Upper lobe of left lung (tissue), 6 donors: Measurements from ENCODE around the gene SCAND1. TPM values are rescaled to one million over a fixed set of nuclear protein-coding genes. Genes with fewer than 3 reads are reported as not detected.

Source experiments
- ATAC-seq, 2 donors: fragments of 200-7000 bp; cut with Tn5 transposase; one replicate each; pipeline ENCODE4 v1.9.1; 2022; ENCODE audit warnings: mild to moderate bottlenecking in 2 of 2, moderate library complexity in 2 of 2; ENCODE audit not compliant: low FRiP score in 2 of 2
- DNase-seq, 2 donors: peaks; one replicate each; pipeline ENCODE4 v3.0.0-alpha.2; 2019 to 2020
- H3K27ac ChIP-seq, 4 donors: fragments of 200-600 bp; sonication (generic); one replicate each; pipeline ENCODE4 v1.5.1; 2016 to 2019
- H3K27me3 ChIP-seq, 4 donors: fragments of 200-600 bp; sonication (generic); one replicate each; pipeline ENCODE4 v1.5.1; 2017 to 2019
- H3K36me3 ChIP-seq, 4 donors: fragments of 200-600 bp; sonication (generic); one replicate each; pipeline ENCODE4 v1.5.1; 2016 to 2019
- H3K4me1 ChIP-seq, 4 donors: fragments of 200-600 bp; sonication (generic); one replicate each; pipeline ENCODE4 v1.5.1; 2018 to 2019
- H3K4me3 ChIP-seq, 4 donors: fragments of 200-600 bp; sonication (generic); one replicate each; pipeline ENCODE4 v1.5.1; 2017 to 2019; ENCODE audit warnings: mild to moderate bottlenecking in 2 of 4, moderate library complexity in 1 of 4
- H3K9me3 ChIP-seq, 4 donors: fragments of 200-600 bp; sonication (generic); one replicate each; pipeline ENCODE4 v1.5.1; 2018 to 2019
- CTCF ChIP-seq, 6 experiments: fragments of 450-650 bp in 4 of 6; fragments of 200-600 bp in 2 of 6; sonication (generic) in 2 of 6; IDR thresholded peaks; one replicate each; pipeline ENCODE4 v1.5.1; 2016 to 2019; ENCODE audit warnings: antibody characterized with exemption in 6 of 6
- EP300 ChIP-seq, 4 donors: sonication (generic); formaldehyde crosslinking; IDR thresholded peaks; one replicate each; pipeline ENCODE4 v1.5.1; 2017; ENCODE audit warnings: antibody characterized with exemption in 4 of 4, control low read depth in 2 of 4
- POLR2A ChIP-seq, 4 donors: fragments of 450-650 bp; IDR thresholded peaks; one replicate each; pipeline ENCODE4 v1.5.1; 2016 to 2017; ENCODE audit warnings: antibody characterized with exemption in 4 of 4, mild to moderate bottlenecking in 2 of 4
- POLR2AphosphoS5 ChIP-seq, 2 donors: sonication (generic); formaldehyde crosslinking; IDR thresholded peaks; one replicate each; pipeline ENCODE4 v1.5.1; 2017; ENCODE audit warnings: antibody characterized with exemption in 2 of 2
- WGBS, 2 donors: methylation state at CpG; one replicate each; pipeline ENCODE4 v1.1.5; 2017 to 2018; 5-methylcytosine and 5-hydroxymethylcytosine counted together
- total RNA-seq, 6 donors: library from RNA; depleted of rRNA in 4 of 6; stranded (reverse); fragments of >200 nt in 4 of 6; gene quantifications; one replicate each; pipeline versions ENCODE4 v1.1.0 to v1.2.1, GENCODE V29; 2016 to 2021
- donor health status: DM: no; HTN: no; CAD: no; lungs with moderate emphysema.
- donor health status: DM: no; HTN: yes; CAD: no; lungs with severe emphysema.

SCAND1 gene
- total RNA-seq, 6 donors from 2014 or later: 51.1 to 143 (median 84.5) TPM

DNA sequence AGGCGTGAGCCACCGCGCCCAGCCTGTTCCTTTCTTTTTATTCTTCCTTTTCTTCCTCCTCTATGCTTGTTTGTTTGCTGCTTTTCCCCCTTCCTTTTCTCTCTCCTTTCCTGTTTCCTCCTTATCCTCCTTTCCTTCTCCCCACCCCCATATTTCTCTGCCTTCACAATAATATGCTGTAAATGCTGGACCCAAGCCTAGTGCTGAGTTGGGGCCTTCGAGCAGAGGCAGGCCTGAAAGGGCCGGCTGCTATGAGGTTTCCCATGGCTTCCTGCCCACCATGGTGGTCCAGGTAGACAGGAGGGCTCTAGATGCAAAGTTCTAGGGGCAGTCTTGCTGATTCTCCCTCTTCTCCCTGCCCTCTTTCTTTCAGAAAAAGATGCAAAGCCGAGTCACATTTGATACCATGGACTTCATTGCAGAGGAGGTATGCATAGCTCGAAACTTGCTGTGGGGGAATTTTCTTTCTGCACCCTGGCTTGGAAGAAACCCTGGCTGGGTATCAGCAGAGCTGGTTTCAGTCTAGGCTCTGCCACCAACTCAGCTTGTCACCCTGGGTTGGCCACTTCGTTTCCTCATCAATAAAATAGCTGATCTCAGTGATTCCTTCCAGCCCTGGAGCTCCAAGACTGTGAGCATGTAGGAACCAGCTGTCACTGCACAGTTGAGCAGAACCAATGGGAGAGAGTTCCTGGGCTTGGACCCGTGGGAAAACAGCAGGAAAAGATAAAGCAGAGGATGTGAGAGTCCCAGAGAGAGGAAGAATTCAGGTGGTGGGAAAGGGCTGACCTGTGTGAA lies 21.5 kb upstream of the SCAND1 start:
- ATAC-seq (no peak), DNase-seq (no peak)
- TF ChIP-seq EP300 (IDR thresholded peaks at IDR 0.05): no peak
- TF ChIP-seq POLR2AphosphoS5 (IDR thresholded peaks at IDR 0.05): no peak
- TF ChIP-seq CTCF (IDR thresholded peaks at IDR 0.05): no peak
- TF ChIP-seq POLR2A (IDR thresholded peaks at IDR 0.05): no peak
- Histone ChIP-seq H3K4me3 (no peak overlapping the region), H3K9me3 (no peaks in the 10 kb centered on the region), H3K27ac (no peak overlapping the region), H3K27me3 (no peaks in the 10 kb centered on the region), H3K36me3 (no peaks in the 10 kb centered on the region), H3K4me1 (peaks cover 0 to 4% (median 2%) of the 10 kb centered on the region in 4 donors)
- 64 to 78% methylated on average over 9 of the region's 9 CpGs for WGBS, 2 donors

DNA sequence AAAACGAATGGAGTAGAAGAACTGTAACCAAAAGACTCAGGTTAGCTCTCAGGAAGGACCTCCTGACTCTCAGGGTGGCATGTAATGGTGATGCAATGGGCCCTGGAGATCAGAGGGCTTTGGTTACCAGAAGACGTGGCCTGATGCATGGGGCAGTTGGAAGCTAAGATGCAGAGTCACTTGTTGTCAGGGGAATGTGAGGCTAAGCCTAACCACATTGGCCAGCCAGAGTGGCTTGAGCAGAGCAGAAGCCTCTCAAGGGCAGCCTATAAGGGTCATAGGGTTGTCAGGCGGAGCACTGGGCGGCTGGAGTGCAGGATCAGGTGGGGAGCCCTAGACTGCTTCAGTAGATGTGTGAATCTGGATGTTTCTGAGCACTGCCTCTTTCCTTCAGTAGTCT lies 20.0 kb upstream of the SCAND1 start:
- WGBS, 2 donors: 83 to 84% methylated on average over 4 of the region's 4 CpGs
- no peaks in the 10 kb centered on the region for H3K36me3 ChIP-seq
- no peaks in the 10 kb centered on the region for H3K27me3 ChIP-seq
- no peaks in the 10 kb centered on the region for H3K9me3 ChIP-seq
- DNase-seq: no peak
- TF ChIP-seq CTCF (IDR thresholded peaks at IDR 0.05): no peak
- no peak for TF ChIP-seq POLR2A (IDR thresholded peaks at IDR 0.05)
- no peak for TF ChIP-seq POLR2AphosphoS5 (IDR thresholded peaks at IDR 0.05)
- TF ChIP-seq EP300 (IDR thresholded peaks at IDR 0.05): no peak
- ATAC-seq: no peak
- no peak overlapping the region for H3K27ac ChIP-seq
- no peak overlapping the region for H3K4me3 ChIP-seq
- H3K4me1 ChIP-seq: peaks cover 0 to 4% (median 2%) of the 10 kb centered on the region in 4 donors

DNA sequence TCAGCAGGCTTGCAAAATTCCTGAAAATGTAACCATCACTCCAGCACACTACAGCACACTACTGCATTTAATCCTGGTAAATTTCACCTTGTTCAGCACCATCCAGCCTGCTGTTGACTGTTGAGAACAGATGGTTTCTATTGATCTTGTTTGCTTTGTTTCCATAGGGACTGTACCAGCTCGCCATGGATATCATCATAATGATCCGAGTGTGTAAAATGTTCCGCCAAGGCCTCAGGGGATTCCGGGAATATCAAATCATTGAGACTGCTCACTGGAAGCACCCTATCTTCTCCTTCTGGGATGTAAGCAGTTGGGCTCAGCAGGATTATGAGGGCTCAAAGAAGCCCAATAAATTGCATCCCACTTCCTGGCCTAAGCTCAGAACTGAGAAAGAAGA lies 18.2 kb upstream of the SCAND1 start:
- DNase-seq (no peak), ATAC-seq (no peak)
- H3K27me3 ChIP-seq: no peaks in the 10 kb centered on the region
- H3K4me3 ChIP-seq: no peak overlapping the region
- peaks cover 0 to under 1% (median under 1%) of the 10 kb centered on the region in 4 donors for H3K4me1 ChIP-seq
- no peak overlapping the region for H3K27ac ChIP-seq
- no peaks in the 10 kb centered on the region for H3K36me3 ChIP-seq
- 89 to 100% methylated on average over 4 of the region's 4 CpGs for WGBS, 2 donors
- TF ChIP-seq CTCF (IDR thresholded peaks at IDR 0.05) (no peak), POLR2A (IDR thresholded peaks at IDR 0.05) (no peak), EP300 (IDR thresholded peaks at IDR 0.05) (no peak)
- H3K9me3 ChIP-seq: no peaks in the 10 kb centered on the region

DNA sequence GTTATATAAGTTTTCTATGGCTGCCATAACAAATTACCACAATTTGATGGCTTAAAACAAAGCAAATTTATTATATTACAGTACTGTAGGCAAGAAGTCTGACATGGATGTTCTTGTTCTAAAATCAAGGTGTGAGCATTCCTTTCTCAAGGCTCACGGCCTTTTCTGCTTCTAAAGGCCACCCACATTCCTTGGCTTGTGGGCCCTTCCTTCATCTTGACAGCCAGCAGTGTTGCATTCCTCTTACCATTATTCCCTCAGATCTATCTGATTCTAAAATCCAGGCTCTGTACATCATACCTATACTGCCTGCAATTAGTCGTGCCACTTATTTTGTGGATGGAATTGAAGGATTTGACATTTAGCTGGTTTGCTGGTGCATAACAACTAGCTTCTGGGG lies 17.7 kb upstream of the SCAND1 start:
- no peak for TF ChIP-seq EP300 (IDR thresholded peaks at IDR 0.05)
- no peak for TF ChIP-seq CTCF (IDR thresholded peaks at IDR 0.05)
- TF ChIP-seq POLR2A (IDR thresholded peaks at IDR 0.05): no peak
- H3K27ac ChIP-seq: no peak overlapping the region
- DNase-seq (no peak), ATAC-seq (no peak)
- no peaks in the 10 kb centered on the region for H3K36me3 ChIP-seq
- no peaks in the 10 kb centered on the region for H3K9me3 ChIP-seq
- WGBS, 2 donors: 88 to 100% methylated on average over 2 of the region's 2 CpGs
- no peaks in the 10 kb centered on the region for H3K4me1 ChIP-seq
- no peak overlapping the region for H3K4me3 ChIP-seq
- no peaks in the 10 kb centered on the region for H3K27me3 ChIP-seq

DNA sequence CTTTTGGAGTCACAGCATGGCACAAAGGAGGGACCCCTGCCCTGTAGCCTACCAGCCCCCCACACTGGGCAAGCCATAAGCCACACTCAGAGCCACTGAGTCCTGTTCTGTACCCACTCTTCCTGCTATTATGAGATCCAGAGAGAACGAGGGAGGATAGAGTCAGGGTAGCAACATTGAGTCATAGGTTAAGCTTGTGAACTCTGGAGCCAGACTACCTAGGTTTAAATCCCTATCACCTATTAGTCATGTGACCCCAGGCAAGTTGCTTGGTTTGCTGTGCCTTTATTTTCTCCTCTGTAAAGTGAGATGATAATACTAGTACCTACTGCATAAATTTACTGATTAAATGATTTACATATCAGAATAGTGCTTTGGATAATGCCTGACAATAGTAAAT lies 14.6 kb upstream of the SCAND1 start:
- Histone ChIP-seq H3K36me3 (no peaks in the 10 kb centered on the region), H3K27ac (no peak overlapping the region), H3K9me3 (no peaks in the 10 kb centered on the region), H3K4me1 (no peaks in the 10 kb centered on the region), H3K4me3 (no peak overlapping the region), H3K27me3 (no peaks in the 10 kb centered on the region)
- ATAC-seq (no peak), DNase-seq (no peak)
- WGBS, 2 donors: 55 to 56% methylated on average over 1 of the region's 1 CpG
- TF ChIP-seq POLR2AphosphoS5 (IDR thresholded peaks at IDR 0.05): no peak
- no peak for TF ChIP-seq CTCF (IDR thresholded peaks at IDR 0.05)
